Panc1 (cell line): ENCODE results near the gene PRELID2. TPM values are rescaled to one million over a fixed set of nuclear protein-coding genes. Genes with fewer than 3 reads are reported as not detected.

Experiments used
- ATAC-seq: fragments of 200-7000 bp; cut with Tn5 transposase; 2 replicates; pipeline ENCODE4 v1.9.1; 2020; ENCODE audit warnings: mild to moderate bottlenecking, moderate library complexity
- BruUV-seq: library from RNA; stranded (reverse); fragments of 400-500 nt; replicated peaks from 2 replicates; lab custom pipeline; 2021; lab: Mats Ljungman, UMichigan
- CTCF ChIA-PET: fragments of 300-600 bp; sonication (Branson Sonifier 250); formaldehyde crosslinking; loops from one replicate; lab custom pipeline; 2022; ENCODE audit warnings: antibody characterized with exemption; lab: Charles Lee
- POLR2A ChIA-PET: fragments of 300-600 bp; sonication (Branson Sonifier 250); formaldehyde crosslinking; loops from one replicate; lab custom pipeline; 2022; ENCODE audit warnings: antibody characterized with exemption; lab: Charles Lee
- DNase-seq: peaks from one replicate; pipeline ENCODE4 v3.0.0-alpha.2; 2010; ENCODE audit warnings: low read depth, low spot score
- H3K27ac ChIP-seq: 2 replicates; pipeline ENCODE4 v1.5.1; 2011; ENCODE audit warnings: mild to moderate bottlenecking, low read length, inconsistent platforms
- H3K27me3 ChIP-seq: fragments of 200-500 bp; sonication (Bioruptor generic); 2 replicates; pipeline ENCODE4 v1.6.0; 2014; ENCODE audit warnings: low read length, inconsistent platforms; ENCODE audit not compliant: control insufficient read depth, insufficient read depth
- H3K36me3 ChIP-seq: fragments of 200-500 bp; sonication (Bioruptor generic); 2 replicates; pipeline ENCODE4 v1.5.1; 2014; ENCODE audit warnings: inconsistent platforms, mild to moderate bottlenecking, low read length, moderate library complexity; ENCODE audit not compliant: control insufficient read depth, insufficient read depth
- H3K4me1 ChIP-seq: 2 replicates; pipeline ENCODE4 v1.5.1; 2011; ENCODE audit warnings: inconsistent platforms, mild to moderate bottlenecking, low read length, moderate library complexity; ENCODE audit not compliant: control insufficient read depth, insufficient read depth
- H3K4me3 ChIP-seq, 2 experiments: 2 replicates each; pipeline ENCODE4 v1.5.1; 2011 to 2012; ENCODE audit warnings: low read depth in 2 of 2, low read length in 2 of 2, mild to moderate bottlenecking in 2 of 2, inconsistent platforms in 1 of 2, moderate library complexity in 1 of 2
- H3K9me3 ChIP-seq: fragments of 200-500 bp; sonication (Bioruptor generic); 2 replicates; pipeline ENCODE4 v1.5.1; 2014; ENCODE audit warnings: low read depth, mild to moderate bottlenecking, inconsistent platforms, low read length, moderate library complexity; ENCODE audit not compliant: control insufficient read depth, insufficient read depth
- CTCF ChIP-seq: fragments of 450-650 bp; IDR thresholded peaks from 2 replicates; pipeline ENCODE4 v1.5.1; 2017; ENCODE audit warnings: mild to moderate bottlenecking
- POLR2AphosphoS5 ChIP-seq: IDR thresholded peaks from 2 replicates; pipeline ENCODE4 v1.6.1; 2012; ENCODE audit warnings: mild to moderate bottlenecking, low read depth, low read length, moderate library complexity
- REST ChIP-seq, 2 experiments: IDR thresholded peaks; 2 replicates each; pipeline ENCODE4 v1.6.1; 2011 to 2012; ENCODE audit warnings: low read depth in 2 of 2, control low read depth in 1 of 2, low read length in 1 of 2, mild to moderate bottlenecking in 1 of 2, moderate library complexity in 1 of 2; ENCODE audit not compliant: insufficient read depth in 1 of 2
- SIN3A ChIP-seq: IDR thresholded peaks from 2 replicates; pipeline ENCODE4 v1.6.1; 2012; ENCODE audit warnings: low read depth, mild to moderate bottlenecking, low read length, moderate library complexity, borderline replicate concordance; ENCODE audit not compliant: insufficient read depth
- TCF7L2 ChIP-seq: IDR thresholded peaks from 2 replicates; pipeline ENCODE4 v1.6.1; 2011; ENCODE audit warnings: mild to moderate bottlenecking, low read depth, low read length, inconsistent platforms
- in situ Hi-C: cut with HindIII; loops from 2 replicates; pipeline ENCODE4 v1.10.0; 2016; ENCODE audit warnings: low sequenced_read_pairs, low pct_unique_long_range_greater_than_20kb
- intact Hi-C: fragments of 100-400 bp; cut with micrococcal nuclease; formaldehyde crosslinking; loops from one replicate; pipeline ENCODE4 v1.10.0; 2022; ENCODE audit not compliant: unreplicated experiment
- total RNA-seq: library from RNA; stranded (reverse); gene quantifications from one replicate; pipeline ENCODE4 v1.2.1, GENCODE V29; 2021; ENCODE audit not compliant: unreplicated experiment

The PRELID2 gene
- total RNA-seq, 1 experiment from 2014 or later = 15.4 TPM

GRCh38 chr5:145718956-145719355 is 116.2 kb downstream of the PRELID2 start:
- Histone ChIP-seq H3K36me3 (no peaks in the 10 kb centered on the region), H3K9me3 (no peaks in the 10 kb centered on the region), H3K27me3 (no peaks in the 10 kb centered on the region), H3K27ac (no peak overlapping the region), H3K4me1 (no peaks in the 10 kb centered on the region), H3K4me3 (no peak overlapping the region)
- no peak for DNase-seq
- POLR2A ChIA-PET = no interaction called here
- CTCF ChIA-PET = no interaction called here
- ATAC-seq = no peak
- no TSS peak for BruUV-seq
- in situ Hi-C loops (no loop called here), intact Hi-C loops (no loop called here)
- no peak for TF ChIP-seq POLR2AphosphoS5
- TF ChIP-seq TCF7L2 = no peak
- no peak for TF ChIP-seq REST (IDR thresholded peaks at IDR 0.05; ENCODE audit: insufficient read depth in 1 of 2, low read depth in 2 of 2, low read length in 1 of 2)
- peak; percentile 55; the same call in 1 of the 2 replicates for TF ChIP-seq CTCF
- no peak for TF ChIP-seq SIN3A

GRCh38 chr5:145715412-145715811 is 119.7 kb downstream of the PRELID2 start:
- H3K4me1 ChIP-seq = no peaks in the 10 kb centered on the region
- H3K27ac ChIP-seq = no peak overlapping the region
- intact Hi-C loops = no loop called here
- no peaks in the 10 kb centered on the region for H3K9me3 ChIP-seq
- in situ Hi-C loops = no loop called here
- no peaks in the 10 kb centered on the region for H3K36me3 ChIP-seq
- no peaks in the 10 kb centered on the region for H3K27me3 ChIP-seq
- ChIA-PET CTCF (no interaction called here), POLR2A (no interaction called here)
- TF ChIP-seq CTCF (no peak), POLR2AphosphoS5 (no peak), REST (IDR thresholded peaks at IDR 0.05; ENCODE audit: insufficient read depth in 1 of 2, low read depth in 2 of 2, low read length in 1 of 2) (no peak), SIN3A (no peak), TCF7L2 (no peak)
- BruUV-seq = no TSS peak
- DNase-seq (no peak), ATAC-seq (no peak)
- H3K4me3 ChIP-seq = no peak overlapping the region
